ENCODE results near the gene SCN8A.

- no peak for TF ChIP-seq CTCF (conservative IDR thresholded peaks at IDR 0.05; ENCODE audit: low read depth in 2 of 2)
- no peak for TF ChIP-seq POLR2AphosphoS5 (IDR thresholded peaks at IDR 0.05; ENCODE audit: low read depth)
- TF ChIP-seq CREB1 (CRISPR knock-in tag; IDR thresholded peaks at IDR 0.05; ENCODE audit: low read depth) = no peak
- TF ChIP-seq REST (IDR thresholded peaks at IDR 0.05; ENCODE audit: unreplicated experiment) = no peak
- no peak for TF ChIP-seq EZH2phosphoT487 (IDR thresholded peaks at IDR 0.05; ENCODE audit: unreplicated experiment)
- no peak for TF ChIP-seq STAT1 (IDR thresholded peaks at IDR 0.05; ENCODE audit: unreplicated experiment)
- no peak for TF ChIP-seq EZH2 (IDR thresholded peaks at IDR 0.05; ENCODE audit: low read depth, unreplicated experiment)
- TF ChIP-seq NANOG (IDR thresholded peaks at IDR 0.05; ENCODE audit: borderline replicate concordance) = no peak
These were observed 231.9 kb downstream of the SCN8A start for GRCh38 chr12:51822956-51823355.

Data from GM23338 (cell line).